Measurements from ENCODE around the gene DRC7. TPM values are rescaled to one million over a fixed set of nuclear protein-coding genes. Genes with fewer than 3 reads are reported as not detected.

The DRC7 gene
- total RNA-seq, 1 donor from 2014 or later: 0.41 TPM

DNA sequence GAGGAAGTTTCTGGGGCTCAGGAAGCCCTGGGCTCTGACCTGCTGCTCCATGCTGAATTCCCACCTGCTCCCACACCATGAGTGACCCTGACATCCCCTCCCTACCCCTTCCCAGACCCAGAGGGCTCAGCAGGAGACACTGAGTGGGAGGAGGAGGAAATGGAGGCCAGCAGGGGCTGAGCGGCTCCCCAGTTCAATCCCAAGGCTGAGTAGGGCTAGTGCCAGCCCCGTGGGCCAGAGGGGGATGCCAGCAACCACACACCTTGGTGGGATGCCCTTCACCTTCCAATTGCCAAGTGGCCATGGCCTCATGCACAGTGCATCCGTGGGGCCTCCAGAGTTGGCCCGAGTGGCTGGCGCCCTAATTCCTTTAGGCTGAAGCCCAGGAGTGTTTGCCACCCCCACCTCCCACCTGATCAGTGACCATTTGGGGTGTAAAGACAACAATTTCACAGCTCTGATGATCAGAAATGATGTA, 27.5 kb upstream of the DRC7 start:
- no peaks in the 10 kb centered on the region for H3K36me3 ChIP-seq
- Mint-ChIP-seq H3K4me1 (peaks cover 4% of the 10 kb centered on the region), H3K36me3 (no peaks in the 10 kb centered on the region), H3K27ac (no peak overlapping the region), H3K4me3 (no peak overlapping the region), H3K9me3 (no peaks in the 10 kb centered on the region), H3K27me3 (ENCODE audit: insufficient read depth, low read depth) (peaks cover 10% of the 10 kb centered on the region)
- TF ChIP-seq EZH2 (IDR thresholded peaks at IDR 0.05) (no peak), EZH2phosphoT487 (IDR thresholded peaks at IDR 0.05) (no peak)
- TF ChIP-seq, protein P1, sequence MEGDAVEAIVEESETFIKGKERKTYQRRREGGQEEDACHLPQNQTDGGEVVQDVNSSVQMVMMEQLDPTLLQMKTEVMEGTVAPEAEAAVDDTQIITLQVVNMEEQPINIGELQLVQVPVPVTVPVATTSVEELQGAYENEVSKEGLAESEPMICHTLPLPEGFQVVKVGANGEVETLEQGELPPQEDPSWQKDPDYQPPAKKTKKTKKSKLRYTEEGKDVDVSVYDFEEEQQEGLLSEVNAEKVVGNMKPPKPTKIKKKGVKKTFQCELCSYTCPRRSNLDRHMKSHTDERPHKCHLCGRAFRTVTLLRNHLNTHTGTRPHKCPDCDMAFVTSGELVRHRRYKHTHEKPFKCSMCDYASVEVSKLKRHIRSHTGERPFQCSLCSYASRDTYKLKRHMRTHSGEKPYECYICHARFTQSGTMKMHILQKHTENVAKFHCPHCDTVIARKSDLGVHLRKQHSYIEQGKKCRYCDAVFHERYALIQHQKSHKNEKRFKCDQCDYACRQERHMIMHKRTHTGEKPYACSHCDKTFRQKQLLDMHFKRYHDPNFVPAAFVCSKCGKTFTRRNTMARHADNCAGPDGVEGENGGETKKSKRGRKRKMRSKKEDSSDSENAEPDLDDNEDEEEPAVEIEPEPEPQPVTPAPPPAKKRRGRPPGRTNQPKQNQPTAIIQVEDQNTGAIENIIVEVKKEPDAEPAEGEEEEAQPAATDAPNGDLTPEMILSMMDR (IDR thresholded peaks at IDR 0.05): no peak
- H3K9me3 ChIP-seq (ENCODE audit: low read depth): no peaks in the 10 kb centered on the region
- H3K27ac ChIP-seq: no peak overlapping the region
- no peaks in the 10 kb centered on the region for H3F3A ChIP-seq (ENCODE audit: low read depth)
- H3K27me3 ChIP-seq: no peaks in the 10 kb centered on the region
- H4K20me1 ChIP-seq (ENCODE audit: low read depth): no peaks in the 10 kb centered on the region
- H3K9ac ChIP-seq: no peak overlapping the region
- DNase-seq (ENCODE audit: low spot score): no peak
- H3K4me2 ChIP-seq: no peak overlapping the region
- no peaks in the 10 kb centered on the region for H3K79me2 ChIP-seq (ENCODE audit: low read depth)
- H3K4me3 ChIP-seq: no peak overlapping the region
- no peak overlapping the region for H2AFZ ChIP-seq (replicated peaks)
- H3K4me1 ChIP-seq: no peaks in the 10 kb centered on the region

DNA sequence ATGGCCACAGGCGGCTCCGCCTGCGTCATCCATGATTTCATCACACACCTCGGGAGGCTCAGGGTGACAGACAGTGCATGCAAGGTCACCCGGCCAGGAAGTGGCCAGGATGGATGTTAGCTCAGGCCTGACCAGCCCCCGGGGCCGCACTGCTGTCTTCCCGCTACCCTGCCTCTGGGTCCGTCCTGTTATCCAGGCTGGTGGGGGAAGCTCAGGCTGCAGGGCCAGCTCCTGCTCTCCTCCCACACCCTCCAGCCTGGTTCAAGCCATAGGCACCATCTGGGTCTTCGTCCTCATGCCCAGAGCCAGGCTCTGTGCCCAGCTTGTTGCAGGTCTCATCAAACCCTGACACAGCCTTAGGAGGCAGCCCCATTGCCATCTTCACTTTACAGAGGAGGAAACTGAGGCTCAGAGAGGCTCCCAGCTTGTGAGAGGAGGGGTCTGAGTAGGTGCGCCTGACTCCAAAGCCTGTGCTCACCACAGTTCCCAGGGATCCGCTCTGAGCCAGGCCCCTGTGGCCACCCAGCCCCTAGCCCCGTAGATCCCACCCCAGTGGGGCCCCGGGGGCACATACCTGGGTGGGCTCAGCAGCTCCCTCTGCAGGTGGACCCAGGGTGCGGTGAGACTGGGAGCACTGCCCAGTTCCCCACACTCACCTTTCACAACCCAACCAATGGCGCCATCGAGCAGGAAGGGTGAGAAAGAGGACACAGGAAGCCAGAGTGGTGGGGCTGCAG, 26.9 kb upstream of the DRC7 start:
- H3K4me3 Mint-ChIP-seq: no peak overlapping the region
- no peak overlapping the region for H3K27ac Mint-ChIP-seq
- no peaks in the 10 kb centered on the region for H3K9me3 Mint-ChIP-seq
- peaks cover 10% of the 10 kb centered on the region for H3K27me3 Mint-ChIP-seq (ENCODE audit: insufficient read depth, low read depth)
- no peaks in the 10 kb centered on the region for H3F3A ChIP-seq (ENCODE audit: low read depth)
- H3K36me3 Mint-ChIP-seq: no peaks in the 10 kb centered on the region
- H3K4me2 ChIP-seq: no peak overlapping the region
- H3K4me1 ChIP-seq: no peaks in the 10 kb centered on the region
- no peaks in the 10 kb centered on the region for H4K20me1 ChIP-seq (ENCODE audit: low read depth)
- H3K27ac ChIP-seq: no peak overlapping the region
- H3K4me1 Mint-ChIP-seq: peaks cover 4% of the 10 kb centered on the region
- H3K27me3 ChIP-seq: no peaks in the 10 kb centered on the region
- no peak for DNase-seq (ENCODE audit: low spot score)
- H2AFZ ChIP-seq (replicated peaks): no peak overlapping the region
- H3K4me3 ChIP-seq: no peak overlapping the region
- H3K79me2 ChIP-seq (ENCODE audit: low read depth): no peaks in the 10 kb centered on the region
- H3K36me3 ChIP-seq: no peaks in the 10 kb centered on the region
- no peaks in the 10 kb centered on the region for H3K9me3 ChIP-seq (ENCODE audit: low read depth)
- TF ChIP-seq, protein P1 (IDR thresholded peaks at IDR 0.05): peak; percentile 36
- TF ChIP-seq EZH2phosphoT487 (IDR thresholded peaks at IDR 0.05): no peak
- H3K9ac ChIP-seq: no peak overlapping the region

DNA sequence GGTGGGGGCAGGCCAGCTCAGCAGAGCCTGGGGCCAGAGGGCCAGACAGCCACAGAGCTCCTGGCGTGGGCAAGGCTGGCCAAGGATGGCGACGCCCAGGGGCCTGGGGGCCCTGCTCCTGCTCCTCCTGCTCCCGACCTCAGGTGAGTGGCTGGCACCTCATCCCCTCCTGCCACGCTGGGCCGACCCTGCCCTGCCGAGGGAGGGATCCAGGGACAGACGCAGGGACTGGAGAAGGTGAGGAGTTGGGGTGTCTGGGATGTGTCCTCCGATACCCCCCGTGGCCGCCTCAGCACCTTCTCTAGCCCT, 26.4 kb upstream of the DRC7 start, which contains the start of gene ADGRG3:
Gene ADGRG3, plus strand, starts transcription at position 44 of the 309 bp plus-strand sequence. Its CDS starts 42 bp downstream, at position 86.
- Histone ChIP-seq H3K9me3 (ENCODE audit: low read depth) (no peaks in the 10 kb centered on the region), H4K20me1 (ENCODE audit: low read depth) (no peaks in the 10 kb centered on the region), H3K79me2 (ENCODE audit: low read depth) (no peaks in the 10 kb centered on the region), H3K9ac (no peak within 1 kb of the TSS), H3K4me2 (no peak within 1 kb of the TSS), H3K27ac (no peak within 1 kb of the TSS), H3F3A (ENCODE audit: low read depth) (no peaks in the 10 kb centered on the region), H3K36me3 (no peaks in the 10 kb centered on the region), H3K4me1 (no peaks in the 10 kb centered on the region), H2AFZ (replicated peaks) (no peak within 1 kb of the TSS), H3K27me3 (no peaks in the 10 kb centered on the region), H3K4me3 (no peak within 1 kb of the TSS)
- H3K9me3 Mint-ChIP-seq: no peaks in the 10 kb centered on the region
- peaks cover 5% of the 10 kb centered on the region for H3K4me1 Mint-ChIP-seq
- H3K27ac Mint-ChIP-seq: peak within 1 kb of the TSS; percentile 34
- DNase-seq (ENCODE audit: low spot score): no peak
- no peaks in the 10 kb centered on the region for H3K36me3 Mint-ChIP-seq
- H3K27me3 Mint-ChIP-seq (ENCODE audit: insufficient read depth, low read depth): peaks cover 11% of the 10 kb centered on the region
- H3K4me3 Mint-ChIP-seq: no peak within 1 kb of the TSS
- TF ChIP-seq EZH2 (IDR thresholded peaks at IDR 0.05) (no peak), EZH2phosphoT487 (IDR thresholded peaks at IDR 0.05) (no peak)
- TF ChIP-seq, protein P1 (IDR thresholded peaks at IDR 0.05): no peak

All from neural progenitor cell (in vitro differentiated cells).